ENCODE data around the gene TH. TPM values are rescaled to one million over a fixed set of nuclear protein-coding genes. Genes with fewer than 3 reads are reported as not detected.

Gene TH
- total and polyA plus RNA-seq, 2 of the 8 experiments (the other 6 are each of a cell fraction or from before 2014, with no cell fraction given): 0.09 TPM; not detected in 1

DNA sequence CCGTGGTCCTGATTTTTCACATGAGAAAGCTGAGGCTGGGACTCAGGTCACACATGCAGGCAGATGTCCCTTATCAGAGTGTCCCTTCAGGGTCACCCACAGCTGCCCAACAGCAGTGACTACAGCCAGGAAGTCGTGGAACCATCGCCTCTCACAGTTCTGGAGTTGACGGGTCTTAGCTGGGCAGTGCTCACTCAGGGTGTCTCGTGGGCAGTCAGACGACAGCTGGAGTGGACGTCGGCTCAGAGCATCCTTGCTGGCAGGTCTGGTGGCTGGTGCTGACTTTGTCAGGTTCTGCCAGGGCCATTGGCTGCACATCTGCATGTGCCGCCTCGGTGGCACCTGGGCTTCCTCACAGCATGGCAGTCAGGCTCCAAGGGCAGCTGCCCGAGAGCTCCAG, 35.6 kb upstream of the TH start:
- H3K79me2 ChIP-seq (ENCODE audit: control insufficient read depth in 1 of 2, insufficient read depth in 2 of 2, low read length in 2 of 2): no peaks in the 10 kb centered on the region
- no peak overlapping the region for H3K4me2 ChIP-seq (ENCODE audit: insufficient read depth in 1 of 2, low read depth in 2 of 2, low read length in 2 of 2)
- H2BK12ac ChIP-seq (ENCODE audit: low read depth, low read length): no peak overlapping the region
- FAIRE-seq (no peak), DNase-seq (ENCODE audit: low read depth in 1 of 2, low spot score in 2 of 2) (peak in 1 of 2 experiments; percentile 22)
- no peaks in the 10 kb centered on the region for H4K20me1 ChIP-seq (replicated peaks in 1 of 2; ENCODE audit: control insufficient read depth in 1 of 2, insufficient read depth in 2 of 2, low read length in 2 of 2)
- H2BK15ac ChIP-seq (ENCODE audit: low read length): no peak overlapping the region
- no peak overlapping the region for H3K4ac ChIP-seq (replicated peaks; ENCODE audit: insufficient read length, low read depth, low read length)
- no peaks in the 10 kb centered on the region for H3K9me3 ChIP-seq (ENCODE audit: insufficient read depth in 2 of 2, low read depth in 1 of 2, low read length in 1 of 2)
- no peak overlapping the region for H3K14ac ChIP-seq (ENCODE audit: insufficient read length)
- H3K18ac ChIP-seq (ENCODE audit: extremely low read depth, low read length): no peak overlapping the region
- H3K27ac ChIP-seq (ENCODE audit: low read depth, low read length): no peak overlapping the region
- no peak overlapping the region for H3K23ac ChIP-seq (ENCODE audit: insufficient read length)
- H4K91ac ChIP-seq (replicated peaks; ENCODE audit: insufficient read length, low read length): no peak overlapping the region
- H2BK120ac ChIP-seq (replicated peaks; ENCODE audit: low read depth, low read length): no peak overlapping the region
- no peak overlapping the region for H4K5ac ChIP-seq (ENCODE audit: insufficient read length, low read depth, low read length)
- POLR2A ChIA-PET (ENCODE audit: partially characterized antibody): no interaction called here
- H3K9ac ChIP-seq (replicated peaks in 1 of 4; ENCODE audit: extremely low read depth in 1 of 4, low read depth in 3 of 4, low read length in 3 of 4): no peak overlapping the region
- H3K56ac ChIP-seq (replicated peaks; ENCODE audit: insufficient read length, low read depth, low read length): no peak overlapping the region
- 82% methylated on average over 11 of the region's 11 CpGs; no CpG with 5 or more reads in 1 of the 2 experiments for WGBS, 2 experiments (ENCODE audit: extremely low coverage in 1 of 2, insufficient coverage in 1 of 2, insufficient read length in 1 of 2, insufficient replicate concordance in 2 of 2, low coverage in 1 of 2, low lambda C conversion rate in 2 of 2, missing lambda C conversion rate in 1 of 2)
- no peak overlapping the region for H2AK5ac ChIP-seq (ENCODE audit: low read depth, low read length)
- H3K79me1 ChIP-seq (ENCODE audit: low read depth, low read length): no peaks in the 10 kb centered on the region; the same call in 1 of the 2 replicates
- H4K8ac ChIP-seq (ENCODE audit: extremely low read depth, insufficient read depth, low read length): no peak overlapping the region; the same call in 1 of the 2 replicates
- H3K36me3 ChIP-seq (ENCODE audit: control insufficient read depth in 2 of 4, insufficient read depth in 4 of 4, low read length in 3 of 4): no peaks in the 10 kb centered on the region
- no peaks in the 10 kb centered on the region; a peak in 1 of 7 replicates for H3K4me1 ChIP-seq (replicated peaks in 1 of 4; ENCODE audit: control insufficient read depth in 3 of 4, insufficient read depth in 4 of 4, low read length in 3 of 4)
- no peak overlapping the region for H3K4me3 ChIP-seq (ENCODE audit: extremely low read depth in 1 of 4, insufficient read depth in 2 of 4, low read depth in 3 of 4, low read length in 4 of 4)
- CTCF ChIA-PET (ENCODE audit: partially characterized antibody): interaction anchor here (0.9 to 4.0 kb wide), 6 partner anchors 9 to 214 kb away, joined by 3 to 30 read pairs (median 6); partner anchors contain the start of genes C11orf21 and TSPAN32
- no peak overlapping the region for H2AFZ ChIP-seq (ENCODE audit: low read length)
- no peaks in the 10 kb centered on the region for H3K27me3 ChIP-seq (replicated peaks in 1 of 4; ENCODE audit: control insufficient read depth in 3 of 4, extremely low read depth in 1 of 4, insufficient read depth in 3 of 4, low read length in 3 of 4)
- H2BK5ac ChIP-seq (ENCODE audit: low read depth, low read length): no peak overlapping the region
- no peak overlapping the region for H2BK20ac ChIP-seq (ENCODE audit: low read length)
- H3K23me2 ChIP-seq (ENCODE audit: low read depth, low read length): no peaks in the 10 kb centered on the region; the same call in 1 of the 2 replicates
- TF ChIP-seq PHF8 (conservative IDR thresholded peaks at IDR 0.05; ENCODE audit: low read depth, low read length): no peak
- no peak for TF ChIP-seq EGR1 (IDR thresholded peaks at IDR 0.05; ENCODE audit: borderline replicate concordance, low read depth, low read length)
- TF ChIP-seq GABPA (IDR thresholded peaks at IDR 0.05; ENCODE audit: borderline replicate concordance, insufficient read depth, low read length): no peak
- TF ChIP-seq POLR2A (IDR thresholded peaks at IDR 0.05; ENCODE audit: control extremely low read depth in 1 of 2, low read depth in 2 of 2, low read length in 2 of 2): no peak
- no peak for TF ChIP-seq SP2 (IDR thresholded peaks at IDR 0.05; ENCODE audit: low read length)
- no peak for TF ChIP-seq ZNF274 (IDR thresholded peaks at IDR 0.05; ENCODE audit: borderline replicate concordance, extremely low read depth, low read length)
- no peak for TF ChIP-seq EZH2 (IDR thresholded peaks at IDR 0.05; ENCODE audit: low read depth, low read length, severe bottlenecking)
- TF ChIP-seq MAFK (IDR thresholded peaks at IDR 0.05; ENCODE audit: low read depth, low read length): no peak
- TF ChIP-seq, protein P1, sequence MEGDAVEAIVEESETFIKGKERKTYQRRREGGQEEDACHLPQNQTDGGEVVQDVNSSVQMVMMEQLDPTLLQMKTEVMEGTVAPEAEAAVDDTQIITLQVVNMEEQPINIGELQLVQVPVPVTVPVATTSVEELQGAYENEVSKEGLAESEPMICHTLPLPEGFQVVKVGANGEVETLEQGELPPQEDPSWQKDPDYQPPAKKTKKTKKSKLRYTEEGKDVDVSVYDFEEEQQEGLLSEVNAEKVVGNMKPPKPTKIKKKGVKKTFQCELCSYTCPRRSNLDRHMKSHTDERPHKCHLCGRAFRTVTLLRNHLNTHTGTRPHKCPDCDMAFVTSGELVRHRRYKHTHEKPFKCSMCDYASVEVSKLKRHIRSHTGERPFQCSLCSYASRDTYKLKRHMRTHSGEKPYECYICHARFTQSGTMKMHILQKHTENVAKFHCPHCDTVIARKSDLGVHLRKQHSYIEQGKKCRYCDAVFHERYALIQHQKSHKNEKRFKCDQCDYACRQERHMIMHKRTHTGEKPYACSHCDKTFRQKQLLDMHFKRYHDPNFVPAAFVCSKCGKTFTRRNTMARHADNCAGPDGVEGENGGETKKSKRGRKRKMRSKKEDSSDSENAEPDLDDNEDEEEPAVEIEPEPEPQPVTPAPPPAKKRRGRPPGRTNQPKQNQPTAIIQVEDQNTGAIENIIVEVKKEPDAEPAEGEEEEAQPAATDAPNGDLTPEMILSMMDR (IDR thresholded peaks at IDR 0.05; ENCODE audit: control extremely low read depth in 1 of 3, insufficient read depth in 1 of 3, low read depth in 1 of 3, low read length in 3 of 3): no peak
- TF ChIP-seq SUZ12 (IDR thresholded peaks at IDR 0.05; ENCODE audit: low read length): no peak
- TF ChIP-seq CEBPB (IDR thresholded peaks at IDR 0.05; ENCODE audit: low read depth, low read length): no peak
- no peak for TF ChIP-seq POU5F1 (IDR thresholded peaks at IDR 0.05; ENCODE audit: low read depth, low read length)
